ENCODE measurements around the gene DIAPH1. TPM values are rescaled to one million over a fixed set of nuclear protein-coding genes. Genes with fewer than 3 reads are reported as not detected.
A peak's percentile ranks its signal among the peaks of the same experiment; 100 is the strongest.

The DIAPH1 gene
- total RNA-seq, 1 donor from 2014 or later, result 20.4 TPM

- H3K27me3 ChIP-seq, result no peaks in the 10 kb centered on the region
- H3K27ac ChIP-seq, result no peak overlapping the region
- no peak overlapping the region for H3K9ac ChIP-seq
- H3K4me2 ChIP-seq, result no peak overlapping the region
- peaks cover 4% of the 10 kb centered on the region for H4K20me1 ChIP-seq (ENCODE audit: low read depth)
- no peak for TF ChIP-seq EZH2 (IDR thresholded peaks at IDR 0.05)
- TF ChIP-seq CTCF (IDR thresholded peaks at IDR 0.05), result no peak
- TF ChIP-seq EZH2phosphoT487 (IDR thresholded peaks at IDR 0.05), result no peak
- peaks cover under 1% of the 10 kb centered on the region for H3K4me1 ChIP-seq
- H3K9me3 ChIP-seq (ENCODE audit: low read depth), result no peaks in the 10 kb centered on the region
- Mint-ChIP-seq H3K27ac (peak overlapping the region; percentile 73), H3K4me1 (peaks cover 25% of the 10 kb centered on the region), H3K9me3 (no peaks in the 10 kb centered on the region), H3K4me3 (no peak overlapping the region), H3K27me3 (ENCODE audit: insufficient read depth, low read depth) (peaks cover 4% of the 10 kb centered on the region), H3K36me3 (peaks cover 46% of the 10 kb centered on the region)
- H2AFZ ChIP-seq (replicated peaks), result no peak overlapping the region
- H3K79me2 ChIP-seq (ENCODE audit: low read depth), result no peaks in the 10 kb centered on the region
- no peak overlapping the region for H3K4me3 ChIP-seq
- DNase-seq (ENCODE audit: low spot score), result no peak
- H3K36me3 ChIP-seq, result no peaks in the 10 kb centered on the region
- peaks cover 1% of the 10 kb centered on the region for H3F3A ChIP-seq (ENCODE audit: low read depth)
Measured at GRCh38 chr5:141501761-141502160, 117.0 kb downstream of the DIAPH1 start.

GRCh38 chr5:141496038-141496437 is 122.8 kb downstream of the DIAPH1 start:
- H3K4me1 ChIP-seq, result peaks cover 34% of the 10 kb centered on the region
- no peak overlapping the region for H3K27ac ChIP-seq
- H3F3A ChIP-seq (ENCODE audit: low read depth), result peaks cover 20% of the 10 kb centered on the region
- H3K36me3 ChIP-seq, result no peaks in the 10 kb centered on the region
- H3K4me1 Mint-ChIP-seq, result peaks cover 42% of the 10 kb centered on the region
- peak overlapping the region; percentile 74 for H3K4me2 ChIP-seq
- peaks cover 27% of the 10 kb centered on the region for H4K20me1 ChIP-seq (ENCODE audit: low read depth)
- DNase-seq (ENCODE audit: low spot score), result no peak
- H3K9me3 ChIP-seq (ENCODE audit: low read depth), result no peaks in the 10 kb centered on the region
- H3K27me3 ChIP-seq, result peaks cover 31% of the 10 kb centered on the region
- H3K27ac Mint-ChIP-seq, result peak overlapping the region; percentile 81
- no peak overlapping the region for H3K4me3 ChIP-seq
- TF ChIP-seq EZH2 (IDR thresholded peaks at IDR 0.05) (no peak), CTCF (IDR thresholded peaks at IDR 0.05) (no peak), EZH2phosphoT487 (IDR thresholded peaks at IDR 0.05) (no peak)
- no peak overlapping the region for H2AFZ ChIP-seq (replicated peaks)
- H3K79me2 ChIP-seq (ENCODE audit: low read depth), result no peaks in the 10 kb centered on the region
- H3K9ac ChIP-seq, result no peak overlapping the region
- H3K4me3 Mint-ChIP-seq, result peak overlapping the region; percentile 74
- H3K9me3 Mint-ChIP-seq, result peaks cover 8% of the 10 kb centered on the region
- peaks cover 39% of the 10 kb centered on the region for H3K36me3 Mint-ChIP-seq
- peaks cover 5% of the 10 kb centered on the region for H3K27me3 Mint-ChIP-seq (ENCODE audit: insufficient read depth, low read depth)

GRCh38 chr5:141495453-141495811 is 123.4 kb downstream of the DIAPH1 start:
- H3K4me3 Mint-ChIP-seq, result peak overlapping the region; percentile 37
- peaks cover 5% of the 10 kb centered on the region for H3K27me3 Mint-ChIP-seq (ENCODE audit: insufficient read depth, low read depth)
- Histone ChIP-seq H3K36me3 (no peaks in the 10 kb centered on the region), H2AFZ (replicated peaks) (no peak overlapping the region), H3K9me3 (ENCODE audit: low read depth) (no peaks in the 10 kb centered on the region), H3K4me1 (peaks cover 34% of the 10 kb centered on the region), H3K4me2 (peak overlapping the region; percentile 74), H3K79me2 (ENCODE audit: low read depth) (no peaks in the 10 kb centered on the region), H3K27me3 (peaks cover 37% of the 10 kb centered on the region), H3F3A (ENCODE audit: low read depth) (peaks cover 20% of the 10 kb centered on the region), H3K4me3 (peak overlapping the region; percentile 36), H3K27ac (peak overlapping the region; percentile 31), H3K9ac (no peak overlapping the region), H4K20me1 (ENCODE audit: low read depth) (peaks cover 33% of the 10 kb centered on the region)
- peak overlapping the region; percentile 81 for H3K27ac Mint-ChIP-seq
- peaks cover 14% of the 10 kb centered on the region for H3K9me3 Mint-ChIP-seq
- no peak for TF ChIP-seq CTCF (IDR thresholded peaks at IDR 0.05)
- no peak for TF ChIP-seq EZH2phosphoT487 (IDR thresholded peaks at IDR 0.05)
- peaks cover 44% of the 10 kb centered on the region for H3K36me3 Mint-ChIP-seq
- peaks cover 42% of the 10 kb centered on the region for H3K4me1 Mint-ChIP-seq
- no peak for DNase-seq (ENCODE audit: low spot score)

Data from neural progenitor cell (in vitro differentiated cells).